Retinal pigment epithelial cell (primary cell): ENCODE data around the gene LINGO1.

Experiments used
- DNase-seq: peaks from one replicate; pipeline ENCODE4 v3.0.0-alpha.2; 2010; ENCODE audit warnings: low read depth
- H3K4me3 ChIP-seq: 2 replicates; pipeline ENCODE4 v1.5.1; 2011; ENCODE audit warnings: mild to moderate bottlenecking, low read length, control low read depth, moderate library complexity
- TF ChIP-seq, protein P1 (sequence below): conservative IDR thresholded peaks from 2 replicates; pipeline ENCODE4 v1.5.1; 2011; ENCODE audit warnings: low read depth, low read length, control low read depth, inconsistent platforms

The LINGO1 gene

DNA sequence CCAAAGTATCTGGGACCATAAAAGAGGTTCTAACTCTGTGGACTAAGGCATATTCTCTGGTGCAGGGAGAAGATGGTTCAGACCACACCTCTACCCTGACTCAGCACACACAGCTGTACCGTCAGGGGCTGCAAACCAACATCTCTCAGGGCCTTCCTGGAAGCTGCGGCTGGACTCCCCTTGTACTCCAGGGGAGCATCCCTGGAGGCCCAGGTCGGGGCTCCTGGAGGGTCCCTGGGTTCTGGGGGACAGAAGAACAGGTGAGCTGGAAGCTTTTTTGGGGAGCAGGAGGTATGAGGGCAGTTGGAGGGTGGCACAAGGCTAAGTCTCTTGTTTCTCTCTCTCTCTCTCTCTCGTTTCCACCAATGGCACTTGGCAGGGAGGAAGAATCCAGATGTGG lies 60.5 kb downstream of the LINGO1 start:
- no peak overlapping the region for H3K4me3 ChIP-seq
- DNase-seq, result no peak
- TF ChIP-seq, protein P1, sequence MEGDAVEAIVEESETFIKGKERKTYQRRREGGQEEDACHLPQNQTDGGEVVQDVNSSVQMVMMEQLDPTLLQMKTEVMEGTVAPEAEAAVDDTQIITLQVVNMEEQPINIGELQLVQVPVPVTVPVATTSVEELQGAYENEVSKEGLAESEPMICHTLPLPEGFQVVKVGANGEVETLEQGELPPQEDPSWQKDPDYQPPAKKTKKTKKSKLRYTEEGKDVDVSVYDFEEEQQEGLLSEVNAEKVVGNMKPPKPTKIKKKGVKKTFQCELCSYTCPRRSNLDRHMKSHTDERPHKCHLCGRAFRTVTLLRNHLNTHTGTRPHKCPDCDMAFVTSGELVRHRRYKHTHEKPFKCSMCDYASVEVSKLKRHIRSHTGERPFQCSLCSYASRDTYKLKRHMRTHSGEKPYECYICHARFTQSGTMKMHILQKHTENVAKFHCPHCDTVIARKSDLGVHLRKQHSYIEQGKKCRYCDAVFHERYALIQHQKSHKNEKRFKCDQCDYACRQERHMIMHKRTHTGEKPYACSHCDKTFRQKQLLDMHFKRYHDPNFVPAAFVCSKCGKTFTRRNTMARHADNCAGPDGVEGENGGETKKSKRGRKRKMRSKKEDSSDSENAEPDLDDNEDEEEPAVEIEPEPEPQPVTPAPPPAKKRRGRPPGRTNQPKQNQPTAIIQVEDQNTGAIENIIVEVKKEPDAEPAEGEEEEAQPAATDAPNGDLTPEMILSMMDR, result no peak

DNA sequence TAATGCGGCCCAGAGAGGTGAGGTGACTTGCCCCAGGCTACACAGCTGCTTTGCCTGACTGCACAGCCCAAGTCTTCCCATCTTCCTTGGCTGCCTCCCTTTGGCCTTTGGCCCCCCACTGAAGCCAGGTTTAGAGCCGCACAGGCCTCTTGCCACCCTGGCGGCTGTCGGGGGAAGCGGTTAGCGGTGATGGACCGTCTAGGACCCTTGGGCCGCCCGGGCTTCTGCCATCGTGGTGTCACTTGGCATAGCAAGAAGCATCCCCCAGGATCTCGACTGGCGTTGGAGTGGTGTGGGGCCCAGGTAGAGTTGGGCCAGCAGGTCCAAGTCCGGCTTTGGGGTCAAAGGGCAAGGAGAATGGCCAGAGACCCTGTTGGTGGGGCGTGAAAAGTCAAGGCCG lies 61.0 kb downstream of the LINGO1 start:
- TF ChIP-seq, protein P1, result no peak
- H3K4me3 ChIP-seq, result no peak overlapping the region
- no peak for DNase-seq

DNA sequence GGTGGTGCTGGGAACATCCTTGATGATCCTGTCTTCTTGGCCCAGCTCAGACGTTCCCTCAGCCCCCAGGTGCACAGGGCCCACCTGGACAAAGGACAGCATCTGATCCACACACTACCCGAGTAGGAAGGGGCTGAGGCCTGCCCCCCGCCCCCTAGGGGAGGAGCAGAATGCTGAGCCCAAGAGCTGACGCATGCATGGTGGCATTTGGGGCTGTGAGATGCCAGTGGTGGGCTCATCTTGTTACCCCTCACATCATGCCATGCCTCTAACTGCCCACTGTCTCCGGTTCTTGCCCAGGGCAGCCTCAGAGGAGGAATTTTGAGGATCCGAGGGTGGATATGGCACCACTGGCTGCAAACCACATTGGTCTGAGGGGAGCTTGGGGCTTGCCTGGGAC lies 61.5 kb downstream of the LINGO1 start:
- no peak for DNase-seq
- TF ChIP-seq, protein P1, result no peak
- H3K4me3 ChIP-seq, result no peak overlapping the region

DNA sequence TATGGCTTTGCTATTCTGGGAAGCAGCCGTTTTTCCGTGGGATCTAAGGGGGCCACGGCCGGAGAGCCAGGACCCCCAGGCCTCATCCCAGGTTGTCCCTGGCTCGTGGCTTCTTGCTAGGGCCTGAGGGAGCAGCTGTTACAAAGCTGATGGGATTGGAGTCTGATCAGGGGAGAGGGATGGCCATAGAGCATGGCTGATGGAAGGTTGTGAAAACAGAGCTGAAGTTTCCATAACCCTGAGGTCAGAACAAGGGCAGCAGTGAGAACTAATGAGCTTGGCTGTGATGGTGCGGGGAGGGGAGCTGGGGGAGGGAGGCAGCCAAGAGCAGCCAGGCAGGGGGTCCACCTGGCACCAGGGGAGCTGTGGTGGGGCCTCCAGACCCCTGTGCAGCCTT lies 63.0 kb downstream of the LINGO1 start:
- TF ChIP-seq, protein P1, result no peak
- H3K4me3 ChIP-seq, result no peak overlapping the region
- no peak for DNase-seq

DNA sequence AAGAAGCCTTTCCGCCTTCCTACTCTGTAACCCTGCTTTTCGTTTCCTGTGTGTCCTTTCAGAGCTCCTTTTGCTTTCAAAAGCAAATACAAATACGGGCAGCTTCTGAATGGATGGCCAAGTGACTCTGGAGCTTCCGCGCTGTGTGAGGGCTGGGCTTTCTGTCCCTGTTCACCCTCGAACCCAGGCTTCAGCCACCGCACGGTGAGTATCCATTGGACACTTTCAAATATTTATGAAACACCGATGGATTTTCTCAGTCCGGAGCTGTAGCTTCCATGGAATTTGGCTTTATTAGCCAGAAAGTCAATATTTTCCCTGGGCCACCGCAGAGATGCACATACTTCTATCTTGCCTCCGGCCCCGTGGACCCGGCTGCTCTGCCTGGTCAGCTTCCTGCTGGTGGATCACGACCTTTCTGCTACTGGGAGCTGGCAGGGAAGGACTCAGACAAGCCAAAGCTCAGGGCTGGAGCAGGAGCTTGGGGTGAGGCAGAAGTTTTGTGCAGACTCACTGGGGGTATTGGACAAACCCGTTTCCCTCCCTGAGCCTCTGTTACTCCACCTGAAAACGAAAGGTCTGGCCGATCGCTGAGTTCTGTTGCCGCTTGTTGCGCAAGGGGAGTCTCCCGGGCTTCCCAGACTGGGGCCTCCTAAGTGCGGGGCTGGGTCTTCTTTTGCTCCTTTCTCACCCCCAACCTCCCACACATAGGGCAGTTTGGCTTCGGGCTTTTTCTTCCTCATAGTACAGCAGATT lies 63.6 kb downstream of the LINGO1 start:
- H3K4me3 ChIP-seq, result no peak overlapping the region
- TF ChIP-seq, protein P1, result no peak
- DNase-seq, result no peak

DNA sequence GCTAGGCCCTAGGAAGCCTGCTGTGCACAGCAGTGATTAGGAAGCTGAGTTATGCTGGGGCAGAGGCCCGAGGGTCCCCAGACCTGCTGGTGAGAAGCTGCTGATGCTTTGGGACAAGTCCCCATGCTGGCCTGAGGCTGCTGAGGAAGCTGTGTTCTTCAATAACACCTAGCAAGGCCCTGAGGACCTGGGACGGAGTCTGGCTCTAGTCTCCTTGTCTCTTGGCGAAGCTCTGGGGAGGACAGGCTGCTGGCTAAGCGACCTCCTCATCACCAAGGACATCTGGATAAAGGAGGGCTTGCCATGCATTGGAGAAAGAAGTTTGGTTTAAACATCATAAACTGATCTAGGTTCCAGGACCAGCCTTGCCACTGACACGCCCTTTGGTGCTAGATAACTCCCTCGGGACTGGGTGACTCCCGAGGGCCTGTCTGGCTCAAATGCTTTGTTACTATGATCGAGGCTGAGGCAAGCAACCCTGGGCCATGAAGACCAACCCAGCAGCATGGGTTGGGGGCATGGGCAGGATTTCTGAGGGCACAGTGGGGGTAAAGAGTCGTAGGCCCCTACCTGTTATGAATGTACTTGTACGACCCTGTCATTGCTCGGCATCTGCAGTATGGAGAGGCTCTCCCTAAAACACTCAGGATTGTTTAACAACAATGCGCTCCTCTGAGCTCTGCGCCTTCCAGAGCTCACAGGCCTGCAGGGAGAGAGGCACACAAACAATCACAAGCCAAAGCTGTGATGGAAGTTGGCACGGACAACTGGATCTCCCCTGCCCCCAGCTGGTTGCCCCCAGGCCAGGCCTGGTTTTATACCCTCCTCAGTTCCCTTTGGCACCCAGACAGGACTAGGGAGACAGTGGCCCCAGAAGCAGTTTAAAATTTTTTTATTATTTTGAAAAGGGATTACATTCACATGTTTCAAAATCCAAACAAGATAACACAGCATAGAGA lies 64.4 kb downstream of the LINGO1 start:
- TF ChIP-seq, protein P1, result no peak
- no peak for DNase-seq

More for the DNA sequence above, 64.4 kb downstream of the LINGO1 start:
- H3K4me3 ChIP-seq, result no peak overlapping the region
